ENCODE data around the gene HNF4A. TPM values are rescaled to one million over a fixed set of nuclear protein-coding genes. Genes with fewer than 3 reads are reported as not detected.

The HNF4A gene
- total and polyA plus RNA-seq, 2 donors (not counting 3 experiments of a cell fraction or from before 2014, with no cell fraction given), result not detected

GRCh38 chr20:44324343-44324742 lies 31.2 kb upstream of the HNF4A start:
- no peak for FAIRE-seq
- Histone ChIP-seq H3K9me1 (replicated peaks; ENCODE audit: control insufficient read depth, extremely low read depth, insufficient read depth, low read length) (no peaks in the 10 kb centered on the region), H3K4me1 (ENCODE audit: control insufficient read depth, extremely low read depth, insufficient read depth, low read length) (no peaks in the 10 kb centered on the region), H3K79me2 (ENCODE audit: control insufficient read depth, insufficient read depth, low read length) (no peaks in the 10 kb centered on the region), H2AFZ (ENCODE audit: low read depth, low read length) (no peak overlapping the region), H3K36me3 (ENCODE audit: control insufficient read depth in 2 of 2, extremely low read depth in 1 of 2, insufficient read depth in 2 of 2, low read length in 2 of 2) (no peaks in the 10 kb centered on the region), H3K4me3 (replicated peaks in 1 of 3; ENCODE audit: insufficient read depth in 1 of 3, low read depth in 1 of 3, low read length in 3 of 3) (no peak overlapping the region), H3K9ac (replicated peaks; ENCODE audit: extremely low read depth, insufficient read depth, low read length) (no peak overlapping the region), H3K27me3 (ENCODE audit: control insufficient read depth in 2 of 2, insufficient read depth in 2 of 2, low read length in 2 of 2) (no peaks in the 10 kb centered on the region), H3K27ac (ENCODE audit: insufficient read depth, low read depth, low read length) (no peak overlapping the region), H4K20me1 (replicated peaks; ENCODE audit: control insufficient read depth, extremely low read depth, insufficient read depth, low read length) (no peaks in the 10 kb centered on the region), H3K9me3 (replicated peaks; ENCODE audit: control insufficient read depth, insufficient read depth, low read length) (no peaks in the 10 kb centered on the region), H3K4me2 (ENCODE audit: insufficient read depth, low read length) (no peak overlapping the region)
- TF ChIP-seq GATA2 (IDR thresholded peaks at IDR 0.05; ENCODE audit: insufficient read depth, insufficient read length, low read depth, low read length), result no peak
- TF ChIP-seq JUN (IDR thresholded peaks at IDR 0.05; ENCODE audit: borderline replicate concordance, insufficient read depth, insufficient read length, low read depth), result no peak
- no peak for TF ChIP-seq FOS (IDR thresholded peaks at IDR 0.05; ENCODE audit: borderline replicate concordance, insufficient read depth, low read length)
- TF ChIP-seq MAX (IDR thresholded peaks at IDR 0.05; ENCODE audit: insufficient read depth, insufficient read length), result no peak
- TF ChIP-seq POLR2AphosphoS5 (IDR thresholded peaks at IDR 0.05; ENCODE audit: insufficient read depth, low read depth, low read length), result no peak
- TF ChIP-seq EZH2 (IDR thresholded peaks at IDR 0.05; ENCODE audit: borderline replicate concordance, low read depth, low read length, severe bottlenecking), result no peak
- TF ChIP-seq, protein P1, sequence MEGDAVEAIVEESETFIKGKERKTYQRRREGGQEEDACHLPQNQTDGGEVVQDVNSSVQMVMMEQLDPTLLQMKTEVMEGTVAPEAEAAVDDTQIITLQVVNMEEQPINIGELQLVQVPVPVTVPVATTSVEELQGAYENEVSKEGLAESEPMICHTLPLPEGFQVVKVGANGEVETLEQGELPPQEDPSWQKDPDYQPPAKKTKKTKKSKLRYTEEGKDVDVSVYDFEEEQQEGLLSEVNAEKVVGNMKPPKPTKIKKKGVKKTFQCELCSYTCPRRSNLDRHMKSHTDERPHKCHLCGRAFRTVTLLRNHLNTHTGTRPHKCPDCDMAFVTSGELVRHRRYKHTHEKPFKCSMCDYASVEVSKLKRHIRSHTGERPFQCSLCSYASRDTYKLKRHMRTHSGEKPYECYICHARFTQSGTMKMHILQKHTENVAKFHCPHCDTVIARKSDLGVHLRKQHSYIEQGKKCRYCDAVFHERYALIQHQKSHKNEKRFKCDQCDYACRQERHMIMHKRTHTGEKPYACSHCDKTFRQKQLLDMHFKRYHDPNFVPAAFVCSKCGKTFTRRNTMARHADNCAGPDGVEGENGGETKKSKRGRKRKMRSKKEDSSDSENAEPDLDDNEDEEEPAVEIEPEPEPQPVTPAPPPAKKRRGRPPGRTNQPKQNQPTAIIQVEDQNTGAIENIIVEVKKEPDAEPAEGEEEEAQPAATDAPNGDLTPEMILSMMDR (IDR thresholded peaks at IDR 0.05; ENCODE audit: extremely low read depth in 1 of 2, insufficient read depth in 1 of 2, low read depth in 1 of 2, low read length in 2 of 2), result no peak
- no peak for TF ChIP-seq POLR2A (IDR thresholded peaks at IDR 0.05; ENCODE audit: low read depth, low read length)
- no peak for TF ChIP-seq MYC (IDR thresholded peaks at IDR 0.05; ENCODE audit: low read depth, low read length)
- ChIA-PET CTCF (interaction anchor here (1.6 kb wide), 1 partner anchor 13 kb away, joined by 7 read pairs; the partner anchor contains the start of gene FITM2), POLR2A (no interaction called here)
- intact Hi-C loops (cut with micrococcal nuclease), result no loop called here
- no peak for DNase-seq (ENCODE audit: low read depth, low spot score)
- dilution Hi-C loops (cut with MboI; ENCODE audit: extremely low pct_ligation_motif_present, low sequenced_read_pairs), result no loop called here
- no TSS peak for BruUV-seq (replicated peaks)
